ENCODE results near the gene PLA2G3. TPM values are rescaled to one million over a fixed set of nuclear protein-coding genes. Genes with fewer than 3 reads are reported as not detected.
"Not testable (repeated sequence)": the region's sequence is repeated elsewhere in the genome, so short reads cannot be mapped to it uniquely, and the experiment has no call there.

Gene PLA2G3
- total RNA-seq, 1 donor from 2014 or later: 19.4 TPM

- no peak for ATAC-seq
Measured at GRCh38 chr22:31098632-31099110, 41.6 kb downstream of the PLA2G3 start.

- no peak for ATAC-seq
Measured at GRCh38 chr22:31097941-31098631, 42.2 kb downstream of the PLA2G3 start.

- ATAC-seq: not testable (repeated sequence)
Measured at GRCh38 chr22:31097539-31097938, 42.8 kb downstream of the PLA2G3 start.

- ATAC-seq: no peak
Measured at GRCh38 chr22:31096657-31097279, 43.5 kb downstream of the PLA2G3 start.

- ATAC-seq: no peak
Measured at GRCh38 chr22:31095637-31096249, 44.6 kb downstream of the PLA2G3 start.

- no peak for ATAC-seq
Measured at GRCh38 chr22:31094741-31095140, 45.6 kb downstream of the PLA2G3 start.

- no peak for ATAC-seq
Measured at GRCh38 chr22:31094021-31094551, 46.2 kb downstream of the PLA2G3 start.

- ATAC-seq: no peak
Measured at GRCh38 chr22:31093086-31093850, 47.0 kb downstream of the PLA2G3 start.

GRCh38 chr22:31092161-31092560 is 48.1 kb downstream of the PLA2G3 start:
- ATAC-seq: no peak

- ATAC-seq: no peak
Measured at GRCh38 chr22:31091106-31091975, 49.0 kb downstream of the PLA2G3 start.

GRCh38 chr22:31090217-31091085 is 49.9 kb downstream of the PLA2G3 start:
- no peak for ATAC-seq

GRCh38 chr22:31089160-31090100 is 50.9 kb downstream of the PLA2G3 start:
- ATAC-seq: peak; percentile 10

GRCh38 chr22:31088233-31088986 is 51.9 kb downstream of the PLA2G3 start:
- ATAC-seq: no peak

GRCh38 chr22:31087744-31088215 is 52.5 kb downstream of the PLA2G3 start:
- no peak for ATAC-seq

- ATAC-seq: no peak
Measured at GRCh38 chr22:31086703-31087330, 53.5 kb downstream of the PLA2G3 start.

- no peak for ATAC-seq
Measured at GRCh38 chr22:31085928-31086327, 54.4 kb downstream of the PLA2G3 start.

GRCh38 chr22:31085493-31085824 is 54.8 kb downstream of the PLA2G3 start:
- ATAC-seq: no peak

- ATAC-seq: peak; percentile 69
Measured at GRCh38 chr22:31084811-31085492, 55.4 kb downstream of the PLA2G3 start.
